Superior temporal gyrus (tissue), 1 donor: ENCODE results near the gene FKBP4.

ENCODE experiments used
- DNase-seq: peaks from one replicate; pipeline ENCODE4 v3.0.0-alpha.2; 2016; ENCODE audit errors: extremely low spot score

FKBP4 gene

GRCh38 chr12:2779281-2779680 is 15.5 kb upstream of the FKBP4 start:
- DNase-seq, result no peak

- DNase-seq, result peak; percentile 84
Observed at GRCh38 chr12:2783936-2784600, 10.7 kb upstream of the FKBP4 start.

DNA sequence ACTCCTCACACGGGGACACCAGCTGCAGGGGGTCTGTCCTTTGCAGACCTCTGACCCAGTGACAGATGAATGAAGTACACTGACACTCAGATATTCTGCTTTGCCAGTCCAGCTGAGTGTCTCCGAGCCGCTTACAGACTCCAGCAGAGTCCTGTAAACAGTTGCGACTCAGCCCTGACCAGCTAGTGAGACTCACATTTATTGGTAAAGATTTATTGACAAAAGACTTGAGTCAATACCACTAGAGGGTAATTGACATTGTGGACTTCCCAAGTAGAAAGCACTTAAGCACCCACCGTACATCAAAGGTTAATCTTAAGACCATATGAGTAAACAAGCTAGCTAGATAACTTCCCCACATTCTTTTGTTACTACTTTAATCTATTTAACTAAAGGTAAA is 9.8 kb upstream of the FKBP4 start:
- DNase-seq, result no peak

- DNase-seq, result no peak
Observed at GRCh38 chr12:2791089-2791488, 3.7 kb upstream of the FKBP4 start.

- no peak for DNase-seq
Observed at GRCh38 chr12:2792671-2793500, 1.9 kb upstream of the FKBP4 start.

DNA sequence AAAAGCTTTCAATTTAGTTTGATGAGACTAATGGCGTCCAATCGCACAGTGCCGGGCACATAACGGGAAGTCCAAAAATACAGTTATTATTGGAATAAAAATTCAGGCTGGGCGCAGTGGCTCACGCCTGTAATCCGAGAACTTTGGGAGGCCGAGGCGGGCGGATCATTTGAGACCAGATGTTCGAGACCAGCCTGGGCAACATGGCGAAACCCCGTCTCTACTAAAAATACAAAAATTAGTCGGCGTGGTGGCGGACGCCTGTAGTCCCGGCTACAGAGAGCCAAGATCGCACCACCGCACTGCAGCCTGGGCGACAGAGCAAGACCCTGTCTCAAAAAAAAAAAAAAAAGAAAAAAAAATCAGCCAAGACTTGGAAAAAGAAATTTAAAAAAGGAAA is 1.2 kb upstream of the FKBP4 start:
- DNase-seq, result no peak

- no peak for DNase-seq
Observed at GRCh38 chr12:2794191-2794735, 507 bp upstream of the FKBP4 start.

DNA sequence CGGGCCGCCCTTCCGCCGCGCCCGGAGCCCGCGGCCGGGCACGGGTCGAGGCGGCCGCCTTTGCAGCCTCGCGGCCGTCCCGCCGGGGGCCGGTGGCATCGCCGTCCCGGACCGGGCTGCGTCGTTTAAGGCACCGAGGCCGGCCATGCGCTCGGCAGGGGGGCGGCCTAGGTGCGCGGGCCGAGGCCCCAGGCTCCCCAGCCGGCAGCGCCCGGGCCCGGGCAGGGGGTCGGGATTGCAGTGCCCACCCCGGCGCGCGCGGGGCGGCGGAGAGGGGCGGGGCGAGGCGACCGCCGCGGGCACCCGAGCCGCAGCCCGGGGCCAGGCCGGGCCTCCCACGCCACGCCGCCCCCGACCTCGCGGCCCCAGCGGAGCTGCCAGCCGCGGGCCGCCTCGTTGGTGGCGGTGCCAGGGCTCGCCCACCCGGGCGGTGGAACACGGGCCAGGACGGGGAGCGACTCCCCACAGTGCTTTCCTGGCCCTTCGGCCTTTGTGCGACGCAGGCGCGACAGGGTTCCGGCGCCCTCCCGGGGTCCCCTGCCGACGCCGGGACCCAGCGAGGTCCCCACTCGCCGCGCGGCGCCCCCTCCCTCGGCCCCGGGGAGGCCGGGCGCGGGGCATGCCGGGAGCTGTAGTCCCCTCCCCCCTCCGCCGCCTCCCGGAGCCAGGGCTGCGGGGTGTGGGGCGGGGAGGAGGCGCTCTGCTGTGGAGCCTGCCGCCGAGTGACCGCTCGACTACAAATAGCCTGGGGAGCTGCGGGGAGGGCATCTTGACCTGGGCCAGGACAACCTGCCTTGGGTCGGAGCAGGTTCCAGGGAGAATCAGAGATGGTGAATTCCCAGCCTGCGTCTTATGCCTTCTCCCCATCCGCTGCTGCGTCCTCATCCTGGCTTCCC is 769 bp downstream of the FKBP4 start:
- DNase-seq, result peak; percentile 82

- no peak for DNase-seq
Observed at GRCh38 chr12:2796187-2796666, 1.5 kb downstream of the FKBP4 start.

DNA sequence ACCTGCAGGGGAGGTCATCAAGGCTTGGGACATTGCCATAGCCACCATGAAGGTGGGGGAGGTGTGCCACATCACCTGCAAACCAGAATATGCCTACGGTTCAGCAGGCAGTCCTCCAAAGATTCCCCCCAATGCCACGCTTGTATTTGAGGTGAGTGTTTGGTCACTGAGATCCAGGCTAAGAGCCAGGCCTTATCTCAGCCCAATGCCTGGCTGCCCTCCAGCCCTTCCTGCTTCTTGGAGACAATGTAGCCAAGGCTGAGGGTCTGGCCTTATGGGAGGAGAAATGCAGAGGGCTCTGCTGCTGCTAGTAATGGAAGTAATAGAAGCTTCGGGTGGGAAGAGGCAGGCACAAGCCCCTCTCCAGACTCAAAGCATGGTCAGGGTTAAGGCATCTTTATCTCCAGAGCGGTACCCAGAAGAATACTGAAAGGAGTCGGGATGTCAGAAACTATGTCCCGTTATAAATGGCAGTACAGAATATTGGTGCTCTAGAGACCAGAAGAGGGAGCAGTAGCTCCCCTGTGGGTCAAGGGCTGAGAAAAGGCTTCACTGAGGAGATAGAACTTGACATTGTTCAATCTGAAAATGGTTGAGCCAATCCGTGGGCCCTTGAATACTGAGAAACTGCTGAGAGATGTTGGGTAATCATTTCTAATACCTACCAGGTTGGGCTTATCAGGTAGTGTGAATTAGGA is 3.1 kb downstream of the FKBP4 start:
- no peak for DNase-seq

GRCh38 chr12:2800046-2800570 is 5.3 kb downstream of the FKBP4 start:
- no peak for DNase-seq

DNA sequence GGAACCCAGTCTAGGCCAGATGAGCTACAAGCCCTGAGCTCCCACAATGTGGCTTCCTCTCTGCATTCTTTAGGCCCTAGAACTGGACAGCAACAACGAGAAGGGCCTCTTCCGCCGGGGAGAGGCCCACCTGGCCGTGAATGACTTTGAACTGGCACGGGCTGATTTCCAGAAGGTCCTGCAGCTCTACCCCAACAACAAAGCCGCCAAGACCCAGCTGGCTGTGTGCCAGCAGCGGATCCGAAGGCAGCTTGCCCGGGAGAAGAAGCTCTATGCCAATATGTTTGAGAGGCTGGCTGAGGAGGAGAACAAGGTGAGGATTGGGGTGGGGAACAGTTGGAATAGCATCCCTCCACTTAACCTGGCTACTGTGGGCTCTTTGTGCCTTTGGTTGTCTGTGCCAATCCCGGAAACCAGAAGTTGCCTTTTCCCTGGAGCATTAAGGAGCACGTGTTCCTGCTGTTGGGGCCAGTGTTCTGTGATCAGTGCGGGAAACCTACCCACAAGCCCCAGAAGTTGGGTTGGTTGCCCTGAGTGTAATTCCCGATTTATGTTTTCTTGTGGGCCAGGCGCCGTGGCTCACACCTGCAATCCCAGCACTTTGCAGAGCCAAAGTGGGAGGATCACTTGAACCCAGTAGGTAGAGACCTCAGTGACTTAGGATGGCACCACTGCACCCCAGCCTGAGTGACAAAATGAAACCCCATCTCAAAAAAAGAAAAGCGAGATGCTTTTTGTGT is 6.4 kb downstream of the FKBP4 start:
- no peak for DNase-seq

DNA sequence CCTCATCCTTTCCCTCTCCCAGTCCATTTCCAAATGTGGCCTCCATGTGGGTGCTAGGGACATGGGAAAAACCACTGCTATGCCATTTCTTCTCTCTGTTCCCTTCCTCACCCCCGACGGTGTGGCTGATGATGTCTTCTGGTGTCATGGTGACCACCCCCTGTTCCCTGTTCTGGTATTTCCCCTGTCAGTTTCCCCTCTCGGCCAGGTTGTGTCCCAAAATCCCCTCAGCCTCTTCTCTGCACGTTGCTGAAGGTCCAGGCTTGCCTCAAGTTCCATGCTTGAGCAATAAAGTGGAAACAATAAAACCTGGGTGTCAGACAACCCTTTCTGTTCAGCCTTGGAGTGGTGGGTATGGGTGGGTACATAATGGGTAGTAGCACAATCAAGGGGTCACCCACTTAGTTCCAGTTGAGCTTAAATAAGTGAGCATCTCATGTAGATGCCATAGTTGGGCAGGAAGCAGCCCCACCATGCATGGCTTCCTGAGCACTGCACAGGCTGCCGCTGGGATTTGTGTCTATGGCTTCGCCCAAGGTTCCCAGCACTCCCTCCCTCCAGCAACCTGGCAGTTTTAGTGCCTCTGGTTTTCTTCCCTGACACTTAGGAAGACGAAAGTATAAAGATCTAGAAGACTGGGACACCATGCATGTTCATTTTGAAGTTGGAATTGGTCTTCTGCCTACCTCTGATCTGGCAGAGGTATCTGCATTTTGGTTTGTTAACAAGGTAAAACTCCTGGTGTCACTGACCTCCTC is 9.0 kb downstream of the FKBP4 start:
- no peak for DNase-seq

- DNase-seq, result no peak
Observed at GRCh38 chr12:2804393-2805142, 9.8 kb downstream of the FKBP4 start.

GRCh38 chr12:2805143-2805520 is 10.4 kb downstream of the FKBP4 start:
- DNase-seq, result no peak

- no peak for DNase-seq
Observed at GRCh38 chr12:2806700-2807099, 11.9 kb downstream of the FKBP4 start.

DNA sequence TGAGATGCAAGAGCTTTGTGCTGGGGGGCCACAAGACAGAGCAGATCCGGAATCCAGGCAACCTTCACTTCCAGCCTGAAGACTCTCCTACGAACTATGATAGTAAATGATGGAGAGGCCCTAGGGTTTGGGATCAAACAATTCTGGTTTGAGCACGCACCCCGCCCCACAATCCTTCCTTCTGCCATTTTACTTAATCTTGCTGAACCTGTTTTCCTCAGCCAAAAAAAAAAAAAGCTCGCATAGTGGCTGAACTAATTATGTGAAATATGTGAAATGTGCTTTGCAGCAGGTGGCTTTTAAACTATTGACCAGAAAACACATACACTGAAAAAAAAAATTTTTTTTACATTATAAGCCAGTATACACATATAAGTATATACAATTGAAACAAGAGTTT is 17.0 kb downstream of the FKBP4 start:
- no peak for DNase-seq

DNA sequence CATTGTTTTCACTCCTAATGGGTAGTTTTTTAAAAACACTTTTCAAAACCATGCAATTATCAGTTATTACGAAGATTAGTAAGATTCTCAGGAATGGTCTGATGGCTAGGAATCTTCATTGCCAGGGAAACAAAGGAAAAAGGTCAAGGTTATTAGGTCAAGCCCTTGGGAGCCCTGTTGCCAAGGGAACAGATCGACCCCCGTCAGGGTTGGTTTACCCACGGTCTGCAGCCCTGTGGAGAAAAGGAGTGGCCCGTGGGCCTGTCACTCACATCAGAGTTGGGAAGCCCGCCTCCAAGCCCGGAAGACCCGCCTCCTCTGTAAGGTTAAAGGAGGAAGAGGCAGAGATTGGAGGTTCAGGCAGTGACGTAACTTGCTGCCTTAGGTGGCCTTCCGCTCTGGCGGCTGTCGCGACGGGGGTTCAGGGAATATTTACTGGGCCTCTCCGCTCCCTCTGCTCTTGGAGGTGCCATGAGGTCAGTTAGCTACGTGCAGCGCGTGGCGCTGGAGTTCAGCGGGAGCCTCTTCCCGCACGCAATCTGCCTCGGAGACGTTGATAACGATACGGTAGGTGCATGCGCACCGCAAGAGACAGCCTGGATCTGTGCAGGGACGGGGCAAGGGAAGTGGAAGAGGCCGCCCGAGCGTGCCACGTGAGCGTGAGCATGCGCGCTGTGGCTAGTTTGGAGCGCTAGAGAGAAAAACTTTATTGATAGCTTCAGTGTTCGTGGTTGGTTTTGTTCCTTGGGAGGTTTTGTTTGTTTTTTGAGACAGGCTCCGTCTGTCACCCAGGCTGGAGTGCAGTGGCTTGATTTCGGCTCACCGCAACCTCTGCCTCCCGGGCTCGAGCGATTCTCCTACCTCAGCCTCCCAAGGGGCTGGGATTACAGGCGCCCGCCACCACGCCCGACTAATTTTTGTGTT is 17.8 kb downstream of the FKBP4 start, which contains the start of gene ITFG2:
ITFG2 (plus strand) TSS at position 379 of the 924 bp plus-strand sequence; CDS start at position 472, 93 bp downstream.
- DNase-seq, result peak; percentile 100
